GM23338 (cell line): Measurements from ENCODE around the gene SCGB1C2. TPM values are rescaled to one million over a fixed set of nuclear protein-coding genes. Genes with fewer than 3 reads are reported as not detected.

ENCODE experiments used
- ATAC-seq: fragments of 200-7000 bp; cut with Tn5 transposase; 3 replicates; pipeline ENCODE4 v1.9.1; 2020
- DNase-seq: peaks from one replicate; pipeline ENCODE4 v3.0.0-alpha.2; 2015; ENCODE audit warnings: low spot score
- H2AFZ ChIP-seq: fragments of 200-600 bp; sonication (generic); 2 replicates; pipeline ENCODE4 v1.8.0; 2016; ENCODE audit warnings: antibody characterized with exemption, mild to moderate bottlenecking, moderate library complexity
- H3F3A ChIP-seq: fragments of 200-600 bp; sonication (generic); replicated peaks from 2 replicates; pipeline ENCODE4 v1.8.0; 2017; ENCODE audit warnings: antibody characterized with exemption, mixed run types, low read depth
- H3K27ac ChIP-seq: fragments of 200-600 bp; sonication (generic); 2 replicates; pipeline ENCODE4 v1.6.1; 2016; ENCODE audit warnings: low read depth
- H3K27me3 ChIP-seq: fragments of 200-600 bp; sonication (generic); 2 replicates; pipeline ENCODE4 v1.8.0; 2016; ENCODE audit warnings: mild to moderate bottlenecking, mixed run types, moderate library complexity; ENCODE audit not compliant: insufficient read depth
- H3K36me3 ChIP-seq: fragments of 200-600 bp; sonication (generic); 2 replicates; pipeline ENCODE4 v1.8.0; 2016; ENCODE audit warnings: mild to moderate bottlenecking; ENCODE audit not compliant: insufficient read depth
- H3K4me1 ChIP-seq: fragments of 200-600 bp; sonication (generic); 2 replicates; pipeline ENCODE4 v1.8.0; 2016; ENCODE audit warnings: mild to moderate bottlenecking, moderate library complexity; ENCODE audit not compliant: insufficient read depth
- H3K4me2 ChIP-seq: fragments of 200-600 bp; sonication (generic); 2 replicates; pipeline ENCODE4 v1.7.1; 2017; ENCODE audit warnings: mixed run types
- H3K4me3 ChIP-seq: fragments of 200-600 bp; sonication (generic); 2 replicates; pipeline ENCODE4 v1.6.1; 2016; ENCODE audit warnings: mixed run types
- H3K79me2 ChIP-seq: fragments of 200-600 bp; sonication (generic); replicated peaks from 2 replicates; pipeline ENCODE4 v1.8.0; 2017; ENCODE audit warnings: mild to moderate bottlenecking; ENCODE audit not compliant: insufficient read depth
- H3K9me2 ChIP-seq: fragments of 200-600 bp; sonication (generic); 2 replicates; pipeline ENCODE4 v1.8.0; 2017; ENCODE audit not compliant: insufficient read depth
- H4K20me1 ChIP-seq: fragments of 200-600 bp; sonication (generic); replicated peaks from 2 replicates; pipeline ENCODE4 v1.8.0; 2017; ENCODE audit warnings: mild to moderate bottlenecking; ENCODE audit not compliant: insufficient read depth
- H3K27ac Mint-ChIP-seq: 2 replicates; pipeline ENCODE4 v1.8.0; 2020; ENCODE audit warnings: inconsistent platforms, mild to moderate bottlenecking, moderate library complexity, mixed read lengths
- H3K27me3 Mint-ChIP-seq: 3 replicates; pipeline ENCODE4 v1.8.0; 2022; ENCODE audit warnings: low read depth, mild to moderate bottlenecking, moderate library complexity, mixed read lengths, inconsistent platforms; ENCODE audit not compliant: insufficient read depth, poor library complexity
- H3K36me3 Mint-ChIP-seq: 3 replicates; pipeline ENCODE4 v1.8.0; 2021; ENCODE audit warnings: low read depth, mild to moderate bottlenecking, inconsistent platforms, moderate library complexity, mixed read lengths
- H3K4me1 Mint-ChIP-seq: 3 replicates; pipeline ENCODE4 v1.8.0; 2020; ENCODE audit warnings: mild to moderate bottlenecking, inconsistent platforms, mixed read lengths
- H3K4me3 Mint-ChIP-seq: 3 replicates; pipeline ENCODE4 v1.8.0; 2021; ENCODE audit warnings: moderate library complexity, mild to moderate bottlenecking, inconsistent platforms, mixed read lengths
- H3K9me3 Mint-ChIP-seq: 3 replicates; pipeline ENCODE4 v1.8.0; 2020; ENCODE audit warnings: moderate library complexity, mild to moderate bottlenecking, inconsistent platforms, mixed read lengths
- CREB1 ChIP-seq: fragments of 250-450 bp; sonication (Bioruptor Pico); IDR thresholded peaks from 2 replicates; pipeline ENCODE4 v1.5.0; 2020; ENCODE audit warnings: low read depth, mild to moderate bottlenecking, moderate library complexity
- CTCF ChIP-seq, 2 experiments: fragments of 200-600 bp in 1 of 2; sonication (generic) in 1 of 2; conservative IDR thresholded peaks; 2 replicates each; pipeline versions ENCODE4 v1.5.1 to v1.6.1; 2016 to 2017; ENCODE audit warnings: antibody characterized with exemption in 2 of 2, low read depth in 2 of 2, mild to moderate bottlenecking in 2 of 2, moderate library complexity in 1 of 2
- EZH2 ChIP-seq: fragments of 200-600 bp; sonication (generic); IDR thresholded peaks from one replicate; pipeline ENCODE4 v1.8.0; 2017; ENCODE audit warnings: antibody characterized with exemption, mild to moderate bottlenecking, low read depth; ENCODE audit not compliant: unreplicated experiment
- JUNB ChIP-seq: IDR thresholded peaks from one replicate; pipeline ENCODE4 v1.6.1; 2016; ENCODE audit warnings: antibody characterized with exemption; ENCODE audit not compliant: unreplicated experiment
- NANOG ChIP-seq: IDR thresholded peaks from 2 replicates; pipeline ENCODE4 v1.6.1; 2016; ENCODE audit warnings: antibody characterized with exemption, borderline replicate concordance
- STAT1 ChIP-seq: IDR thresholded peaks from one replicate; pipeline ENCODE4 v1.6.1; 2016; ENCODE audit warnings: antibody characterized with exemption; ENCODE audit not compliant: unreplicated experiment
- ZNF114 ChIP-seq: fragments of 250-450 bp; sonication (Bioruptor Pico); IDR thresholded peaks from 2 replicates; pipeline ENCODE4 v1.5.0; 2020; ENCODE audit warnings: mild to moderate bottlenecking, moderate library complexity
- polyA plus RNA-seq: library from polyadenylated mRNA; unstranded; fragments of >200 nt; fragmentation: Nextera tagmentation; extraction: Ambion mirVana; gene quantifications from 2 replicates; pipeline ENCODE4 v1.2.1, GENCODE V29; 2016
- total RNA-seq: library from RNA; depleted of rRNA; stranded (reverse); fragments of >200 nt; shearing (Covaris generic); gene quantifications from 2 replicates; pipeline ENCODE4 v1.2.3, GENCODE V29; 2014

Gene SCGB1C2
- total and polyA plus RNA-seq, 2 experiments from 2014 or later, result not detected

- Histone ChIP-seq H3F3A (no peaks in the 10 kb centered on the region), H3K4me1 (peaks cover 3% of the 10 kb centered on the region; the same call in 1 of the 2 replicates), H3K9me2 (no peaks in the 10 kb centered on the region), H4K20me1 (no peaks in the 10 kb centered on the region), H3K36me3 (no peaks in the 10 kb centered on the region), H2AFZ (no peak overlapping the region), H3K27me3 (no peaks in the 10 kb centered on the region; the same call in none of the 2 replicates), H3K79me2 (no peaks in the 10 kb centered on the region), H3K4me2 (no peak overlapping the region), H3K27ac (no peak overlapping the region), H3K4me3 (no peak overlapping the region)
- ATAC-seq (no peak), DNase-seq (no peak)
- peaks cover 2% of the 10 kb centered on the region; the same call in 1 of the 3 replicates for H3K36me3 Mint-ChIP-seq
- TF ChIP-seq JUNB, result no peak
- no peak for TF ChIP-seq CTCF (conservative IDR thresholded peaks at IDR 0.05; ENCODE audit: low read depth in 2 of 2)
- no peak for TF ChIP-seq CREB1 (CRISPR knock-in tag)
- no peak overlapping the region for H3K27ac Mint-ChIP-seq
- peaks cover 23% of the 10 kb centered on the region for H3K27me3 Mint-ChIP-seq
- no peaks in the 10 kb centered on the region; the same call in 2 of the 3 replicates for H3K9me3 Mint-ChIP-seq
- no peaks in the 10 kb centered on the region for H3K4me1 Mint-ChIP-seq
- no peak overlapping the region for H3K4me3 Mint-ChIP-seq
Observed at GRCh38 chr17:145671-146541, 8.5 kb downstream of the SCGB1C2 start.

GRCh38 chr17:146546-146945 lies 9.2 kb downstream of the SCGB1C2 start:
- no peaks in the 10 kb centered on the region for H3K9me2 ChIP-seq
- H3K79me2 ChIP-seq, result no peaks in the 10 kb centered on the region
- no peaks in the 10 kb centered on the region; the same call in none of the 2 replicates for H3K27me3 ChIP-seq
- H3K36me3 ChIP-seq, result no peaks in the 10 kb centered on the region
- H3F3A ChIP-seq, result no peaks in the 10 kb centered on the region
- Mint-ChIP-seq H3K4me1 (no peaks in the 10 kb centered on the region), H3K4me3 (no peak overlapping the region), H3K27ac (no peak overlapping the region), H3K9me3 (no peaks in the 10 kb centered on the region; the same call in 2 of the 3 replicates), H3K36me3 (peaks cover 2% of the 10 kb centered on the region; the same call in 1 of the 3 replicates), H3K27me3 (peaks cover 23% of the 10 kb centered on the region)
- ATAC-seq (no peak), DNase-seq (no peak)
- no peak for TF ChIP-seq NANOG
- no peak for TF ChIP-seq EZH2
- TF ChIP-seq ZNF114 (CRISPR knock-in tag), result no peak
- no peak for TF ChIP-seq STAT1
- no peak for TF ChIP-seq CTCF (conservative IDR thresholded peaks at IDR 0.05; ENCODE audit: low read depth in 2 of 2)
- no peak overlapping the region for H3K27ac ChIP-seq
- no peaks in the 10 kb centered on the region for H4K20me1 ChIP-seq
- H2AFZ ChIP-seq, result no peak overlapping the region
- H3K4me1 ChIP-seq, result peaks cover 3% of the 10 kb centered on the region; the same call in 1 of the 2 replicates
- no peak overlapping the region for H3K4me3 ChIP-seq
- H3K4me2 ChIP-seq, result no peak overlapping the region
